Spinal cord (tissue), 10 donors: ENCODE data around the gene SOCS1. TPM values are rescaled to one million over a fixed set of nuclear protein-coding genes. Genes with fewer than 3 reads are reported as not detected.

Experiments used
- DNase-seq, 6 donors: peaks; one replicate each; pipeline versions ENCODE4 v3.0.0 to v3.0.0-alpha.2; 2013 to 2015; ENCODE audit warnings: low spot score in 6 of 6, low read depth in 4 of 6
- H3K27ac ChIP-seq: one replicate; pipeline ENCODE4 v1.5.1; 2013; ENCODE audit warnings: low read depth, low read length, control low read depth
- H3K27me3 ChIP-seq: one replicate; pipeline ENCODE4 v1.6.1; 2013; ENCODE audit warnings: low read length; ENCODE audit not compliant: control insufficient read depth, insufficient read depth
- H3K36me3 ChIP-seq: one replicate; pipeline ENCODE4 v1.6.1; 2013; ENCODE audit warnings: low read length; ENCODE audit not compliant: control insufficient read depth, insufficient read depth
- H3K4me1 ChIP-seq: one replicate; pipeline ENCODE4 v1.6.1; 2013; ENCODE audit warnings: low read length; ENCODE audit not compliant: control insufficient read depth, insufficient read depth
- H3K4me3 ChIP-seq: one replicate; pipeline ENCODE4 v1.5.1; 2013; ENCODE audit warnings: low read depth, low read length, control low read depth
- H3K9me3 ChIP-seq: one replicate; pipeline ENCODE4 v1.6.1; 2013; ENCODE audit warnings: low read length; ENCODE audit not compliant: control insufficient read depth, insufficient read depth
- WGBS: methylation state at CpG from one replicate; pipeline ENCODE4 v1.1.5; 2013; ENCODE audit warnings: missing lambda C conversion rate; ENCODE audit not compliant: insufficient coverage; 5-methylcytosine and 5-hydroxymethylcytosine counted together
- polyA plus RNA-seq, 2 donors: library from polyadenylated mRNA; unstranded; fragments of 120-200 nt; gene quantifications; one replicate each; pipeline ENCODE4 v1.2.1, GENCODE V29; 2013; ENCODE audit not compliant: insufficient read length in 2 of 2
- total RNA-seq, 2 donors: library from RNA; depleted of rRNA in 1 of 2; stranded (reverse); fragments of 120-200 nt in 1 of 2; fragments of >200 nt in 1 of 2; gene quantifications; one replicate each; pipeline versions ENCODE4 v1.2.3 to v1.2.4, GENCODE V29; 2013 to 2014
- donor health status: healthy.

The SOCS1 gene
- total and polyA plus RNA-seq, 4 donors, result 1.6 to 5.3 (median 3.0) TPM

DNA sequence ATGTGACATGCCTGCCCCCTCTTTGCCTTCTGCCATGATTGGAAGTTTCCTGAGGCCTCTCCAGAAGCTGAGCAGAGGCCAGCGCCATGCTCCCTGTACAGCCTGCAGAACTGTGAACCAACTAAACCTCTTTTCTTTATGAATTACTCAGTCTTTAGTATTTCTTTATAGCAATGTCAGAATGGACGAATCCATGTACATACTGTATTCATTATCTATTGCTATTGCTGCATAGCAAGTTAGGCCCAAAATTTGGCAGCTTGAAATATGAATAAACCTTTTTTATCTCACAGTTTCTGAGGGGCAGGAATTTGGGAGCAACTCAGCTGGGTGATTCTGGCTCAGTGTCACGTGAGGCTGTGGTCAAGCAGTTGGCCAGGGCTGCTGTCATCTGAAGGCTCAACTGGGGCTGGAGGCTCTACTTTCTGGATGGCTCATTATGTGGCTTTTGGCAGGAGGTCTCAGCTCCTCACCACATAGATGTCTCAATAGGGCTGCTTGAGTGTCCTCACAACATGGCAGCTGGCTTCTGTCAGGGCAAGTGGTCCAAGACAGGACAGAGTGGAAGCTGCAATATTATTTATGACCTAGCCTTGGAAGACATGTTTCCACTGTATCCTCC is 40.0 kb downstream of the SOCS1 start:
- 86% methylated on average over 1 of the region's 3 CpGs for WGBS
- Histone ChIP-seq H3K27ac (no peak overlapping the region), H3K4me1 (no peaks in the 10 kb centered on the region), H3K36me3 (no peaks in the 10 kb centered on the region), H3K4me3 (no peak overlapping the region), H3K9me3 (peaks cover 6% of the 10 kb centered on the region), H3K27me3 (no peaks in the 10 kb centered on the region)
- no peak for DNase-seq

DNA sequence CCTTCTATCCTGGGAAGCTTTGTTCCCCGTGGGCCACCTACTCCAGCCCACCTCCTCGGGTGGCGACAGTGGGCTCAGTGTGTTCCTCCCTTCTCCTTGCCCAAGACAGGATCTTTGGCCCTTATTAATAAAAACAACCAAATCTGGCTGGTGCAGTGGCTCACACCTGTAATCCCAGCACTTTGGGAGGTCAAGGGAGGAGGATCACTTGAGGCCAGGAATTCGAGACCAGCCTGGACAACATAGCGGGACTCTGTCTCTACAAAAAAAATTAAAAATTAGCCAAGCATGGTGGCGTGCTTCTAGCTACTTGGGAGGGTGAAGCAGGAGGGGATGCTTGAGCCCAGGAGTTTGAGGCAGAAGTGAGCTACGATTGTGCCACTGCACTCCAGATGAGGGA is 42.2 kb downstream of the SOCS1 start:
- no peak for DNase-seq
- Histone ChIP-seq H3K36me3 (no peaks in the 10 kb centered on the region), H3K27ac (no peak overlapping the region), H3K4me1 (no peaks in the 10 kb centered on the region), H3K4me3 (no peak overlapping the region), H3K9me3 (peaks cover 6% of the 10 kb centered on the region), H3K27me3 (no peaks in the 10 kb centered on the region)
- 87% methylated on average over 3 of the region's 7 CpGs for WGBS

DNA sequence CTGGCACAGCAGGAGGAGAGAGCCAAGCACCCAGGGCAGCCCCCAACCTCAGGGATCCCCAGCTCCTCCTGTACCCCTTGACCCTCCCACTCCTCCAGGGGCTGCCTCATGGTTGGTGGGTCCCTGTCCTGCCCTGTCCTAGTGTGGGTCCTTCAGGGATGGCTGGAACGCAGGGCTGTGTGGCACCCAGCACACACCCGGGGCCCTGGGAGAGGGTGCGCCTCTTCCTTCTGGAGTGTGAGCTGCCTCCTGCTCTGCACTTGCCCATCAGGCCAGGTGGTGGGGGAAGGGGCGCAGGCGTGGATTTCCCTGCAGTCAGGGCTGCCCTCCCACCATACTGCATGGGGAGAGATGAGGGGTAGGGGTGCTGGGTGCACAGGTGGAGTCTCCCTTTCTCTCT is 42.6 kb downstream of the SOCS1 start:
- H3K27me3 ChIP-seq, result no peaks in the 10 kb centered on the region
- no peaks in the 10 kb centered on the region for H3K36me3 ChIP-seq
- WGBS, result 95% methylated on average over 3 of the region's 5 CpGs
- no peaks in the 10 kb centered on the region for H3K4me1 ChIP-seq
- H3K4me3 ChIP-seq, result no peak overlapping the region
- DNase-seq, result no peak
- no peak overlapping the region for H3K27ac ChIP-seq
- H3K9me3 ChIP-seq, result peaks cover 6% of the 10 kb centered on the region

- 94% methylated on average over 16 of the region's 16 CpGs for WGBS
- Histone ChIP-seq H3K27ac (no peak overlapping the region), H3K4me3 (no peak overlapping the region)
Observed at GRCh38 chr16:11212798-11213196, 43.2 kb downstream of the SOCS1 start.

DNA sequence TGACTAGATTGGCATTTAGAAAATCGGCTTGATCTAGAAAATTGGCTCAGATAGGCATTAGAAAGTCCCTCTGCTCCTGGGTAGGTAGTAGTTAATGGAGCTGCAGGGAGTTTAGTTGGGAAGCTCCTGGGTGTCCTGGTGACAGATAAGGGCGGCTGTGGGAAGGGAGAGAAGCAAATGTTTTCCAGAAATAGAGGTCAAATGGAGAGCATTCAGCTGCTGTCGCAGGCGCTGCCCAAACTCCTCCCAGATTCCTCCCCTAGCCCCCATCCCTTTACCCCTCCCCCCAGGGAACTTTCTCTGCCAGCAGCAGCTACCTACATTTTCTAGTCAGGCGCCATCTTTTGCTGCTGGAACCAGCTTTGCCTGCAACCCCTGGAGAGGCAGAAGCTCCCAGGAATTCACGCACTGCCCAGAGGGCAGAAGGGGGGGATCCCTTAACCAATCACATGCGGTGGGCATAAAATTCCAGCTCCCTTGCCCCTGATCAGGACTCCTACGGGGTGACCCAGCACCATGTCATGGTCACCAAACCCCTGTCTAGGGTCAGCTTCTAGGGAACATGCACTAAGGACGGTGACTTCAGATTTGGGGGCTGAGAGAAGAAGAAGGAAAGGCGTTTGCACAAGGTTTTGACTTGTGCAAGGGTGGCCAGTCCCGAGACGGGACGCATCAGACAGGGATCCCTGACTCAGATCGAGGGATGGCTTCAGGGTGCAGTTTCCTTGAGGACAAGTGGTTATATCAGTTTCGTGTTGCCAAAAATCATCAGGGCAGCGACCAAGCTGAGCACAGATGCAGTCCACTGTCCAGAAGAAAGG is 43.8 kb downstream of the SOCS1 start:
- Histone ChIP-seq H3K27ac (no peak overlapping the region), H3K4me3 (no peak overlapping the region), H3K36me3 (no peaks in the 10 kb centered on the region), H3K27me3 (no peaks in the 10 kb centered on the region), H3K9me3 (peaks cover 8% of the 10 kb centered on the region), H3K4me1 (no peaks in the 10 kb centered on the region)
- 93% methylated on average over 14 of the region's 16 CpGs for WGBS
- no peak for DNase-seq

More at GRCh38 chr16:11212798-11213196, 43.2 kb downstream of the SOCS1 start:
- no peak for DNase-seq
- peaks cover 5% of the 10 kb centered on the region for H3K9me3 ChIP-seq
- H3K27me3 ChIP-seq, result no peaks in the 10 kb centered on the region
- no peaks in the 10 kb centered on the region for H3K4me1 ChIP-seq
- no peaks in the 10 kb centered on the region for H3K36me3 ChIP-seq

- DNase-seq, result no peak
- Histone ChIP-seq H3K9me3 (peaks cover 8% of the 10 kb centered on the region), H3K4me1 (no peaks in the 10 kb centered on the region), H3K27ac (no peak overlapping the region), H3K4me3 (no peak overlapping the region), H3K27me3 (no peaks in the 10 kb centered on the region), H3K36me3 (no peaks in the 10 kb centered on the region)
- WGBS, result 85% methylated on average over 13 of the region's 16 CpGs
Observed at GRCh38 chr16:11211061-11211976, 44.7 kb downstream of the SOCS1 start.

DNA sequence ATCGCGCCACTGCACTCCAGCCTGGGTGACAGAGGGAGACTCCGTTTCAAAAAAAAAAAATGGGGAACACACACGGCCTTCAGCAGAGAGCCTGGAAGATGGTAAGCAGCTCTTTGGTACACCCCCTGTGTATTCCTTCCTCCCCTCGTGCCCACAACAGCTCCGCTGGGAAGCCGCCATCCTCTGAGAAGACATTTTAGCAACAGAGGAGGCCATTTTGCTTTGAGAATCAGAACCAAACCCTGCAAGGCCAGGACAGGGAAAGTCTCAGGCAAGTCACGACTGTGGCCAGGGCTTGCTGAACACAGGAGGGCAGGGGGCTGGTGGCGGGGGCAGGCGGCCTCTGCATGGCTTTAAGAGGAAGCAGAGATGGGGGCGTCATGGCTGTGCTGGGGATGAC is 45.7 kb downstream of the SOCS1 start:
- WGBS, result 75% methylated on average over 8 of the region's 11 CpGs
- Histone ChIP-seq H3K27ac (no peak overlapping the region), H3K27me3 (no peaks in the 10 kb centered on the region), H3K4me3 (no peak overlapping the region), H3K9me3 (peaks cover 3% of the 10 kb centered on the region), H3K4me1 (no peaks in the 10 kb centered on the region), H3K36me3 (no peaks in the 10 kb centered on the region)
- DNase-seq, result no peak

- no peak for DNase-seq
- no peaks in the 10 kb centered on the region for H3K4me1 ChIP-seq
Observed at GRCh38 chr16:11208916-11209665, 46.9 kb downstream of the SOCS1 start.

GRCh38 chr16:11207646-11208045 is 48.4 kb downstream of the SOCS1 start:
- Histone ChIP-seq H3K4me1 (peaks cover 2% of the 10 kb centered on the region), H3K36me3 (no peaks in the 10 kb centered on the region), H3K4me3 (no peak overlapping the region), H3K27me3 (no peaks in the 10 kb centered on the region), H3K9me3 (peaks cover 3% of the 10 kb centered on the region), H3K27ac (no peak overlapping the region)
- no peak for DNase-seq
- WGBS, result 80% methylated on average over 1 of the region's 3 CpGs

More at GRCh38 chr16:11208916-11209665, 46.9 kb downstream of the SOCS1 start:
- H3K27me3 ChIP-seq, result no peaks in the 10 kb centered on the region
- peaks cover 3% of the 10 kb centered on the region for H3K9me3 ChIP-seq
- no peak overlapping the region for H3K4me3 ChIP-seq
- H3K27ac ChIP-seq, result no peak overlapping the region
- WGBS, result 94% methylated on average over 7 of the region's 9 CpGs
- no peaks in the 10 kb centered on the region for H3K36me3 ChIP-seq
